GM12878 (cell line): ENCODE data around the gene ACADL.

Experiments
- CREM ChIP-seq: IDR thresholded peaks from 2 replicates; pipeline ENCODE4 v1.6.1; 2014; ENCODE audit warnings: antibody characterized with exemption, low read depth
- CTCF ChIP-seq, 3 experiments: IDR thresholded peaks in 2 of 3; conservative IDR thresholded peaks in 1 of 3; 2 replicates each; pipeline ENCODE4 v1.5.1; 2011; ENCODE audit warnings: low read depth in 3 of 3, low read length in 3 of 3, mild to moderate bottlenecking in 3 of 3, control low read depth in 2 of 3, moderate library complexity in 2 of 3, inconsistent platforms in 1 of 3, mixed read lengths in 1 of 3; ENCODE audit not compliant: control insufficient read depth in 2 of 3, insufficient read depth in 1 of 3; ENCODE audit errors: extremely low read depth in 1 of 3
- EZH2 ChIP-seq: IDR thresholded peaks from 2 replicates; pipeline ENCODE4 v1.6.1; 2012; ENCODE audit warnings: low read depth, mild to moderate bottlenecking, control low read depth, inconsistent platforms, low read length, borderline replicate concordance; ENCODE audit not compliant: control insufficient read depth
- IKZF2 ChIP-seq, 2 experiments: fragments of 450-650 bp; IDR thresholded peaks; 2 replicates each; pipeline ENCODE4 v1.6.1; 2017; ENCODE audit warnings: mild to moderate bottlenecking in 2 of 2, moderate library complexity in 2 of 2
- MAX ChIP-seq: IDR thresholded peaks from 2 replicates; pipeline ENCODE4 v1.6.1; 2012; ENCODE audit warnings: low read depth, low read length, improper control_type of control experiment
- MTA3 ChIP-seq: IDR thresholded peaks from 2 replicates; pipeline ENCODE4 v1.6.1; 2012; ENCODE audit warnings: low read length, inconsistent platforms, borderline replicate concordance
- SKIL ChIP-seq: fragments of 450-650 bp; IDR thresholded peaks from 2 replicates; pipeline ENCODE4 v1.6.1; 2017; ENCODE audit warnings: mild to moderate bottlenecking, low read depth, inconsistent platforms; ENCODE audit not compliant: poor library complexity, severe bottlenecking

GRCh38 chr2:210215120-210215519, 10.1 kb downstream of the ACADL start:
- TF ChIP-seq CREM (no peak), CTCF (IDR thresholded peaks at IDR 0.05 in 2 of 3, conservative IDR thresholded peaks at IDR 0.05 in 1 of 3; ENCODE audit: control insufficient read depth in 2 of 3, extremely low read depth in 1 of 3, insufficient read depth in 1 of 3, low read depth in 3 of 3, low read length in 3 of 3) (no peak), IKZF2 (IDR thresholded peaks at IDR 0.05) (no peak), EZH2 (no peak), MAX (no peak), MTA3 (no peak), SKIL (no peak)
